Glomerular endothelial cell (primary cell): ENCODE data around the gene SERINC5. TPM values are rescaled to one million over a fixed set of nuclear protein-coding genes. Genes with fewer than 3 reads are reported as not detected.
"Not testable (repeated sequence)": the region's sequence is repeated elsewhere in the genome, so short reads cannot be mapped to it uniquely, and the experiment has no call there.

Source experiments
- DNase-seq: peaks from one replicate; pipeline ENCODE4 v3.0.0-alpha.2; 2011; ENCODE audit warnings: low read depth, low spot score; ENCODE audit errors: extremely low read depth
- total RNA-seq: library from RNA; depleted of rRNA; stranded (reverse); fragments of >200 nt; gene quantifications from 2 replicates; pipeline ENCODE4 v1.2.3, GENCODE V29; 2015

SERINC5 gene
- total RNA-seq, 1 donor from 2014 or later = 13.5 TPM

DNA sequence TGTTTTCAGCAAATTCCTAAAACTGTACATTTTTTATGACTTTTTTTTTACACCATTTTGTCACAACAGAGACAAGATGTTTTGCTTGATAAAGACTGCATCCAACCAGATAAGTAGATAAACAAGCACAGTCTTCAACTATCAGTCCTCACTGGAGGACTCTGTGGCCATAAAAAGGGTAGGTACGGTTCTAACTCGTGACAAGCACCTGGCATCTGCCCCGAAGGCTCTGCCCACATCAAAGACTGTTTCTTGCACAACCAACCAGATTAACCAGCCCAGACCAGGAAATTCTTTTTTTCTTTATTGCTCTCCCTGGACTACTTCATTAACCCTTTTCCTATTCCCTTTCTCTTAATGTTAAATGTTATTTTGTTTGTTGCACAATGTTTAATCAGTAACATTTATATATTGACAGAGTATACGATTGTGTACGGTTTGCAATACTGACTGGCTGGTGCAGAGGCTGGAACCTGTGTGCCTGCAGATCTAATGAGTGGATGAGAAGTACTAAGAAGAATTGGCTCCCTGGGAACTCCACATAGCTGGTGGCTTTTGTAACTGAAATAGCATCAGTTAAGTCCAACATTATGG is 74.1 kb downstream of the SERINC5 start:
- no peak for DNase-seq

DNA sequence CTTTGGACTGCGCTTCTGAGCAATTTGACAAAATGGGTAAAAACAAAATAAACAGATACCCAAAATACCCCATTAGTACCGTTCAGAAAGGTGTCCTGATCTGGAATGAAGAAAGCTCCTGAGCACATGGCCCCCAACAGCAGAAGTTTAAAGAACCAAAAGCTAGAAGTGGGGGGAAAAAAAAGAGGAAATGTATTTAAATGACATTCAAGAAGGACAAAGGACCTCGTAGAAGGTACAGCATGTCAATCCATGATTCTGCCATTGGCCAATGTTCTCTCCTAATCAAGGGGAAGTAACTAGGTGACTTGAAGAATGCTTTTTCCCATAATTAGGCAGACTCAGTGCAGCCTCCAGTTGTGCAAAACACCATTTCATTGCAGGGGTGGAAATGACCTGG is 78.6 kb downstream of the SERINC5 start:
- no peak for DNase-seq

DNA sequence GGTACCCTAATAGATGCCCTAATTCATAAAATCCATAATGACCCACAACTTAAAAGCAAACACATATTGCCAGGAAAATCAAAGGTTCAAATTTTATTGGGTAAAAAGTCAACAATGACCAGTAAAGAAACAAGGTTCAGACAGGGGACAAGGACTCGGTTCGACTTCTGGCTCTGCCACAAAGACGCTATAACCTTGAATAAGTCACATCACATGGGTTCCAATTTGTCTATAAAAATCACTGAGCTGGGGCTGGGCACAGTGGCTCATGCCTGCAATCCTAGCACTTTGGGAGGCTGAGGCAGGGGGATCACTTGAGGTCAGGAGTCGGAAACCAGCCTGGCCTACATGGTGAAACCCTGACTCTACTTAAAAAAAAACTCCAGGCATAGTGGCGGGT is 80.5 kb downstream of the SERINC5 start:
- no peak for DNase-seq

DNA sequence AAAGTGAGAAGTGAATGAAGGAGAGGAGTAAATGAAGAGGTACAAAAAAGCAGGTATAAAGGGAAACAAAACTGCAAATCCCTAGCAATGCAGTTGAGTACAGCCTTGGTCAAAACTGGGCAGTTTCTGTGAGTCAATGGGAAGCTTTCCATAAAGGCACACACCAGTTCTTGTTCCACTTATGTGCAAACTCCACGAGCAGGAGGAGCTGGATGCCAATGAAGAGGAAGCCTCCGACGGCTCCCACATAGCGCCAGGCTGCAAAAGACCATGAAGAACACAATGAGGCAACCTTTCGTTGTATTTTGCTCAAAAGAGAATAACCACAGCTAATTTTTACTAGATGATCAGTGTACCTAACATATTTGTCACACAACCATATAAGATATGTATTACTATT is 81.1 kb downstream of the SERINC5 start:
- no peak for DNase-seq

DNA sequence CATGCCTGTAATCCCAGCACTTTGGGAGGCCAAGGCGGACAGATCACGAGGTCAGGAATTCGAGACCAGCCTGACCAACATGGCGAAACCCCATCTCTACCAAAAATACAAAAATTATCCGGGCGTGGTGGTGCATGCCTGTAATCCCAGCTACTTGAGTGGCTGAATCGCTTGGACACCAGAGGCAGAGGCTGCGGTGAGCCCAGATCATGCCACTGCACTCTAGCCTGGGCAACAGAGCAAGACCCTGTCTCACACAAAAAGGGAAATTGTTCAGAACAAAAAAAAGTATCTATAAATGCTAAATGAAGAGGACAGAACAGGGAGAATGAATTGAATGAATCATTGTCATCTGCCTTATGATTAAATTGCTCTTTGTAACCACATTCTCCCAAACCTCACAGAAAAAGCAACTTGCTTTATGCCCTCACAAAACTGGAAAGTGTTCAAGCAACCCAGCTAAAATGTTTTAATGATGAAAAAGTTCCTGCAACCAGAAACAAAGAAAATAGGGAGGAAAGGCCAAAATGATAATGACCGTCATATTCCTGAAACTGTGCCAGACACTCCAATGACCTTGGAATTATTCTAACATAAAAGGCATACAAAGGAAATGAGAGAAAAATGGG is 83.7 kb downstream of the SERINC5 start:
- DNase-seq = no peak

DNA sequence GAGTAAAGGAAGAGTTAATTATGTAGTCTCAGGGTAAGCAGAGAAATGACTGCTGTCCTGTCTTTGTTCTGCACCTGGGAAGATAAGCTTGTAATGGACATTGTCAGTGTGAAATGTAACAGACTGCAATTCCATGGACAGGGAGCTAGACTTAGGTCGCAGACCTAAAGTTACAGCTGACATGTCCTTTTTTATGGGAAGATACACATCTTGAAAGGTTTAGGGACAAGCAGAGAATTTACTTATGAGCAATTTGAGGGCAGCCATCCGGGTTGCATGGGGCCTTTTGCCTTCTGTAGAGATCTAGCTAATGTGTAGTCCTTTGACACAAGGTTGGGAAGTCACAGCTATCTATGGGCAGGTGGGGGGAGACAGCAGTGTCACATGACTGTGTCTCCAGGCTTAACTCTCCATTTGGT is 85.7 kb downstream of the SERINC5 start:
- DNase-seq = no peak

DNA sequence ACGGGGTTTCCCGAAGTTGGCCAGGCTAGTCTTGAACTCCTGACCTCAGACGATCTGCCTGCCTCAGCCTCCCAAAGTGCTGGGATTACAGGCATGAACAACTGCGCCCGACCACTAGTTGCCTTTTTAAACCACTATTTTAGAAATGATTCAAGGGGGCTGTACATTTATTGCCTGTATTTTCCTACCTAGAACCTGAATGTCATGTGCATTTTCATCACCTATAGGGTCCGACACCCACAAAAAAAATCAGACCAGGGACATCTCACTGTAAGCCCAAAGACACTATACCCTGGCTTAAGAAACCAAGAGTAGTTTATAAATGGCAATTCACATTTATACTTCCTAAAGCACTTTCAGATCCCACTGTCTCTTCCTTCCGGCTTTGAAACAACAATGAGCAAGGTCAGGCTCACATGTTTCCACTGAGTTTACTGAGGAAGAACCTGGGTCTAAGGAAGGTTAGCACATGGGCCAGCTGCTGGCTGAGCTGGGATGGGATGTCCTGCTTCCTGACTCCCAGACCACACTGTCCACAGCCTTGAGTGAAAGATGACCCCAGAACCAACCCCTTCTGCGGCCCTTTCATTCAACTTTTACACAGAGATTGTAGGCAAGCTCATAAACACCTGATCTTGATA is 87.3 kb downstream of the SERINC5 start:
- DNase-seq = no peak

DNA sequence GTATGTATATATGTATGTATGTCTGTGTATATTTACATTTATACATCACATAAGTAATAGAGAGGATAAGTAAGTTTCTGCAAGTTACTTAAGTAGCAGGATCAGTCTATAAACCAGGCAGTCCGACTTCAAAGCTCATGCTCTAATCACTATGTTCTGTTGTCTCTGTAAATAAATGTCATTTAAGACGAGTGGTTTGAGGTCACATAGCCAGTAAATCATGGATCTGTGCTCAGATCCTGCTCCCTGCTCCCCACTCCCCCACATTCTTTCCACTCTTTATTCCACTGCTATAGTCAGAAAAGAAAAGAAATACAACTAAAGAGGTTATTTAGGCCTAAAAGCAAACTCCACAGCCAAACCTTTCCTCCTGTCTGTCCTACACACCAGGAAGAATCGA is 90.4 kb downstream of the SERINC5 start:
- no peak for DNase-seq

DNA sequence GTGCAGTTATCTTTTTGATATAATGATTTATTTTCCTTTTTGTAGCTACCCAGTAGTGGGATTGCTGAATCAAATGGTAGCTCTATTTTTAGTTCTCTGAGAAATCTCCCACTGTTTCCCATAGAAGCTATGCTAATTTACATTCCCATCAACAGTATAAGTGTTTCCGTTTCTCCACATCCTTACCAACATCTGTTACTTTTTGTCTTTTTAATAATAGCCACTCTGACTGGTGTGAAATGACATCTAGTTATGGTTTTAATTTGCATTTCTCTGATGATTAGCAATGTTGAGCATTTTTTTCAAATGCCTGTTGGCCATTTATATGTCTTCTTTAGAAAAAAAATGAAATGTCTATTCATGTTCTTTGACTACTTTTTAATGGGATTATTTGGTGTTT is 94.7 kb downstream of the SERINC5 start:
- DNase-seq = no peak

DNA sequence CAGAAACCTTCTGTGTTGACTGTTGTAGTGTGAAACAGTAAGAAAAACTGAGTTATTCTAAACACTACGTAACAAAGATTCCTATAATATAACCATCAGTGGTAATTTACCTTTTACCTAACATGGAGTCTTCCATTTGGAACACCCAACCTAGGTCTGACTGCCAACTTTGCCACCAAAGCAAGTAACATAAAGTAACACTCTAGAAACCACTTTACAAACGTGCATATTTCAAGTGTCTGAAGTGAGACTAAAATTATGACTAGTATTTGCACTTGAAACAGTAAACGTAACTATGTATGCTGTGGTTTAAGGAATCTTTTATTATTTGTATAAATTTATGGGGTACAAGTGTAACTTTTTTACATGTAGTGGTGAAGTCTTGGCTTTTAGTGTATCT is 95.6 kb downstream of the SERINC5 start:
- DNase-seq = no peak

DNA sequence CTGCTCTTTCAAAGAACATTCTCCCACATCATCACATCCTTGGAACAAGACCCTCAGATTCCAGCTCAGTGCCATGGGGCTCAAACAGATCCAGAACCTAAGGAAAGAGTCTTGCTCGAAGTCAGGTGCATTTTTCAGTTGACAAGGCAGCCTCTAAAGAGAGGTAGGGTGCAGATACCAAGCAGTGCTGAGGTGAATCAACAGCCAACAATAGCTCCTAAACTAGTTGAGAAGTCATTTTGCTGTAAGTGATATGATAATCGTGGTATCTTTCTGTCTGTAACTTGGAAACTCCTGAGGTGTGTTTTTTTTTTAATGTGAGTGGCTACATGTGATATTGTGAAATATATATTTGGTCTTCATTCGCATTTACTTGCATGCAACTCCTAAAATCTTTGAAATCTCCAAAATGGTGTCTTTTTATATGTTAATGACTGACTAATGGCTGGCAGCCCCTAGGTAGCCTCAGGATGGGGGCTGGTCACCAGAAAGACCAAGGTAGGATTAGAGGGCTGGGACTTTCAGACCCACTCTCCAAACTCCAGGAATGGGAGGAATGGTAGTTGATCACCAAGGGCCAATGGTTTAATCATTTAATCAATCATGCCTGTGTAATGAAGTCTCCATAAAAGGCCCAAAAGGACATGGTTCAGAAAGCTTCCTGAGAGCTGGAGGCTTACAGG is 96.6 kb downstream of the SERINC5 start:
- DNase-seq = no peak

DNA sequence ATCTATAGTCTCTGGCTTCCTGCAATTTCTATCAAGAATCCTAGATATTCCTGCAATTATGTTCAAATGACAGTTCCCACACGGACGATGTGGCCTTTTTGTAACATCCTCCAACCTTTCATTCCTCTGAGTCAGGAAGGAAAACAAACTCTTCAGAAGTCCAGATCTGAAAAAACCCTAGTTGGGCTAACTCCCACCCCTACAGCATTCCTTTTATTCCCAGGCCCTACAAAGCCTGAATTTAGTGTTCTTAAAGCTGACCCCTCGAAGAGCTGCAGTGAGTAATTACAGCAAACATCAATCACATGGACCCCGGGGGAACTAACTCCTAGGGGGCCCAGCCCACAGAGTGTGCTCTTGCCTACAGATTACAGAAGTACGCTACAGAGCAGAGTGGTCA is 99.7 kb downstream of the SERINC5 start:
- no peak for DNase-seq

DNA sequence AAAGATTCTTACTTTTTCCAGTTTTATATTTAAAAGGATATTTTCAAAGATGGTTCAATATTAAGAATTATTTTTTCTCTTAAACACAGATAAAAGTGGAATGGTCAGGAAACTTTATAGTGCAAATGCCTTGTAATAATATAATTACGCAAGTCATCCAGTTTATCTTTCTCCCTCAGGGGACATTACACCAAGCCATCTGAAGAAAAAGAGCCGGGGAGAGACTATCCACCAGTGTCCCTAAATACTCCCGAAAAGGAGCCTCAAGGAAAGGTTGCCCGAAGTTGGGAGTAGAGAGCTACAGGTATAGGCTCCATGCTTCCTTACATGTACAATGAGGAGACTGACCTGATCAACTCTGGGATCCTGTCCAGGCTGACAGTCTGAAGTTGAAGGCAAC is 101.1 kb downstream of the SERINC5 start:
- no peak for DNase-seq

DNA sequence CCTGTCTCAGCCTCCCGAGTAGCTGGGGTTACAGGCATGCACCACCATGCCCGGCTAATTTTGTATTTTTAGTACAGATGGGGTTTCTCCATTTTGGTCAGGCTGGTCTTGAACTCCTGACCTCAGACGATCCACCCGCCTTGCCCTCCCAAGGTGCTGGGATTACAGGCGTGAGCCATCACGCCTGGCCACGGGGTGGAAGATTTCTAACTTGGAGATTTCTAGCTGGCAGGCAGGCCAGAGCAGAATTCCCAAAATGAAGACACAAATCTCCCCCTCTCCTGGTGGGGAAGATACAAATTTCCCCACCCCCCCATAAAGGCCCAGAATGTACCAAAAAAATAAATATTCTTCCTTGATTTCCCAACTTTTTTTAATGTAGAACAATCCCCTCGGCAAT is 101.6 kb downstream of the SERINC5 start:
- DNase-seq = not testable (repeated sequence)

DNA sequence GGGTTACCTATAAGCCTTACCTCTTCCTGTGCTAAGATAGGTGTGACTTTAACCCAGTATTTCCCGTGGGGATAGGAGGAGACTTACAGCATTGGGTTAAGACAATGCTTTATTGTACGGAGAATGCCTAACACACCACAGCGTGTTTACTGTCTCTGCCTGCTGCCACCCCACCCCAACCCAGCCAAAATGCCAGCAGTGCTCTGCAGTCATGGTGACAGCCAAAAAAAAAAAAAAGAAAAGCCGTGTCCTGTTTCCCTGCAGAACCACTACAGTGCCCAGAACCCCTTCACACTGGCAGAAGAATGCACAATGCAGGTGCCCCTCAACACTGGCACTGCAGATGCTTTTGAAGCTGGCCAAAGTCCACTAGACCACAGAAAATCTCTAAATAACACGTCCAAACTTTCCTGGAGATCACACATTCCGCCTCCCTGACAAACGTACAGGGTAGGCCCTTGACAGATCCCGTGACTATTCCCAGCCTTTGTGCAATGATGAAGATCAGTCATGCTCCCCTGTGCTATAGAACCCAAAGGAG is 102.2 kb downstream of the SERINC5 start:
- no peak for DNase-seq

DNA sequence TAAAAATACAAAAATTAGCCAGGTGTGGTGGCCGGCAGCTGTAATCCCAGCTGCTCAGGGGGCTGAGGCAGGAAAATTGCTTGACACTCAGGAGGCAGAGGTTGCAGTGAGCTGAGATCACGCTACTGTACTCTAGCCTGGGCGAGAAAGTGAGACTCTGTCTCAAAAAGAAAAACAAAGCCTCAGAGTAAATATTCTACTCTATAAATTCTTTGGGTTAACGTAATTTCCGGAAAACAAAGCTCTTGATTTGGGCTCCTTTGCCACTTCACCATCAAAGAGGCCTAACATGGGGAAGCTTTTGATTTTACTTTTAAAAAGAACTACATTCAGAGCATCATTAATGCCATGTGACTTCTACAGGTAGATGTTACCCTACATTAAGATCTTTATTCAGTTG is 103.1 kb downstream of the SERINC5 start:
- no peak for DNase-seq

DNA sequence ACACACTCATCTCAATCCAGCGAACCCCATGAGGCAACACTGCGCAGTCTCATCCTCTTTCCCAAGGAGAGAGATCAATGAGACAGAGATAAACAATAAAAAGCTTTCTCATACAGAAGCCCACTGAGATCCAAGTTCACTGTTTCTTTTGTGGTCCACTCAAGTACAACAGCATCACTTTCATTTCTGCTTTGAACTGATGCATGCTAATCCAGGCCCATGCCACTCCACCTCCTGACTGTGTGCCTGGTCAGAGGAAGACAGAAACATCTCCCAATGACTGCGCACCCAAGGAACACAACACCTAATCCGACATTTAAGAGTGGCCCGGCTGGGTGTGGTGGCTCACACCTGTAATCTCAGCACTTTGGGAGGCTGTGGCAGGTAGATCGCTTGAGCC is 104.0 kb downstream of the SERINC5 start:
- no peak for DNase-seq

DNA sequence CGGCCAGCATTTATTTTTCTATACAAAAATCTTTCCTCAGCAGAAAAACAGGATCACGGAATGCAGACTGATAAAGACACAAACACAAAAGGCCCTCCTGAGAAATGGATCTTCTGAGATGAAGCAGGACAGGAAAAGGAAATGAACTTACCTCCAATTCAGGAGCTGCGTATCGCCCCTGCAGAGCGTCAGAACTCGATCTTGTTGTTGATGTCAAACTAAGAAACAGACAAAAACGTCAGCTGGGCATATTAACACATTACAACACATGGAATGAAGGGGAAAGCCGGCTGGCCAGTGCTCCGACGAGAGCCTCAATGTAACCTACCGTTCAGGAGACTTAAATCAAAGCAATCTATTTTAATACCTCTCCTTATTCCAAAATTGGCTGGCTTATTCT is 105.1 kb downstream of the SERINC5 start:
- no peak for DNase-seq

DNA sequence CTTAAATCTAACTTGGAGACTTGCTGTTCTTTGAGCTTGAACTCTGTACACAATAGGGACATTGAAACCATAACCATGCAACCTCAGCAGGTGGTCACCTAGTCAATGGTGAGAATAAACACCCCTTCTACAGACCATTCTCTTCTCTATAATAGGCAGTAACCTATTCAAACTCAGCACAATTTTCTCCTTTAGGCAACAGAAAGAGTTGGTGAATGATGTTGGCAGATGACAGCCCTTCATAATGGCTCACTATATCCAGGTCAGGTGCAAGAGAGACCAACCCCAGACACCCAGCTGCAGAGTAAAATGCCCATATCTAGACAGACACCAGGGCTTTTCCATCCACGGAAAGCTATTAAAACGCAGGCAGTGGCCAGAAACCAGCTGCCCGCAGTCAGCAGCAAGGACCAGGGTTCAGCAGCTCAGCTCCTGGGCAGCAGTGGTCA is 106.7 kb downstream of the SERINC5 start:
- no peak for DNase-seq

DNA sequence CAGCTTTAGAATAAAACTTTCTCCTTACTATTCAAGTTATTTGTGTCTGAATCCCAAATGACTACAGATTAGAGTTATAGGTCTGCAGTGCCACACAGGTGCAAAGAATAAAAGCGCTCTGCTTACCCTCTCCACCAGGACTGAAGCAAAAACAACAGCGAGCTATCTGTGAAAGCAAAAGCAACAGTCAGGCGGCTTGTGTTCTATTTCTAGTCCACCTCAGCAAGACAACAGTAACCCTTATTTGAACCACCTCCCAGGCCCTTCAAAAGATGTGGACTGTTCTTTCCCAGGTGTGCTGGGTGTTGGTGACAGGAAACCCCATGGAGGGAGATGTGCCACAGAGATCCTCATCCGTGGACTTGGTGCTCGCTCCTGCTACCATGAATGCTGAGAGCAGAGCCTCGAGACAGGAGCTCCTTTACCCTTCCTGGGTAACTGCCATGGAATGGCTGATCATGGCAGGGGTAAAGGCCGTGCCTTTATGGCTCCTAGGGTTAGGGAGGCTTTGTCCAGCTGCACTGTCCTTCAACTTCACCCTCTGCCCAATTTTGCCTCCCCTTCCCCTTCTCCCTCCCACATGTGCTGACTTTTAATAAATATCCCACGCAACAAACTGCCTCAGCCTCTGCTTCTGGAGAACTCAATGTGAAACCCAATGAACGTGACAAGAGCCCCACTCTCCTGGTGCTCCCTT is 108.6 kb downstream of the SERINC5 start:
- DNase-seq = no peak

DNA sequence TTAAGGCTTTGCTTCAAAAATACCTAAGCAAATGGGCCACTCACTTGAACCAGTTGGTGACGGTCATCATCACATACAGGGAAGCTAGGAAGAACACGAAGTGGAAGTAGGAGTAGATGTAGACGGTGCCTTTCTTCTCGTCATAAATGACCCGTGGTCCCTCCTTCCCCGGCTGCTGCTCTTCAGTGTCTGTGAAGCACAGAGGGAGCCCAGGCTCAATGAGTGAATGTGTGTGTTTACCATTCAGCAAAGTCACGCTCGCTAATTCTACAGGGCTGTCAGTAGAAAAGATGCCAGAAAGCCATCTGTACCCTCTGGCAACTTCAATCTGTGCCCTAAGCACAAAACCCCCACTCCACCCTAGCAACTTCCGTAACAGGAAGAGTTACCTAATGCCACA is 109.8 kb downstream of the SERINC5 start:
- no peak for DNase-seq
